Trophoblast cell (in vitro differentiated cells and primary cell): Measurements from ENCODE around the gene GLTP.

Experiments
- DNase-seq, 2 donors: peaks; one replicate each; pipeline ENCODE4 v3.0.0-alpha.2; 2016
- H2AFZ ChIP-seq: 2 replicates; pipeline ENCODE4 v1.6.1; 2013; ENCODE audit warnings: low read length, moderate library complexity, mild to moderate bottlenecking; ENCODE audit not compliant: insufficient read depth, poor library complexity
- H2AK5ac ChIP-seq: 2 replicates; pipeline ENCODE4 v1.6.1; 2013; ENCODE audit warnings: mild to moderate bottlenecking, low read length
- H2BK120ac ChIP-seq: 2 replicates; pipeline ENCODE4 v1.6.1; 2013; ENCODE audit warnings: low read length, mild to moderate bottlenecking, moderate library complexity; ENCODE audit not compliant: insufficient read depth, poor library complexity
- H2BK12ac ChIP-seq: 2 replicates; pipeline ENCODE4 v1.6.1; 2013; ENCODE audit warnings: mild to moderate bottlenecking, low read length, moderate library complexity
- H2BK5ac ChIP-seq: 2 replicates; pipeline ENCODE4 v1.6.1; 2013; ENCODE audit warnings: low read length, low read depth, moderate library complexity, mild to moderate bottlenecking; ENCODE audit not compliant: poor library complexity
- H3K14ac ChIP-seq: 2 replicates; pipeline ENCODE4 v1.6.1; 2013; ENCODE audit warnings: mild to moderate bottlenecking, low read length
- H3K18ac ChIP-seq: 2 replicates; pipeline ENCODE4 v1.6.1; 2013; ENCODE audit warnings: mild to moderate bottlenecking, low read length
- H3K23ac ChIP-seq: 2 replicates; pipeline ENCODE4 v1.6.1; 2013; ENCODE audit warnings: low read length
- H3K27ac ChIP-seq: 2 replicates; pipeline ENCODE4 v1.5.1; 2013; ENCODE audit warnings: low read depth, mild to moderate bottlenecking, inconsistent platforms, low read length, moderate library complexity
- H3K27me3 ChIP-seq: 2 replicates; pipeline ENCODE4 v1.6.1; 2013; ENCODE audit warnings: inconsistent platforms, mild to moderate bottlenecking, low read length, moderate library complexity; ENCODE audit not compliant: insufficient read depth
- H3K36me3 ChIP-seq, 2 experiments: 1 replicate in 1 of 2; 2 replicates in 1 of 2; pipeline ENCODE4 v1.6.1; 2013; ENCODE audit warnings: low read length in 2 of 2, mild to moderate bottlenecking in 2 of 2, moderate library complexity in 1 of 2; ENCODE audit not compliant: insufficient read depth in 2 of 2, control insufficient read depth in 1 of 2
- H3K4ac ChIP-seq: 2 replicates; pipeline ENCODE4 v1.6.1; 2013; ENCODE audit warnings: low read depth, mild to moderate bottlenecking, low read length, moderate library complexity
- H3K4me1 ChIP-seq, 2 experiments: 1 replicate in 1 of 2; 2 replicates in 1 of 2; pipeline ENCODE4 v1.6.1; 2013; ENCODE audit warnings: low read length in 2 of 2, mild to moderate bottlenecking in 2 of 2, moderate library complexity in 1 of 2; ENCODE audit not compliant: insufficient read depth in 2 of 2, control insufficient read depth in 1 of 2
- H3K4me2 ChIP-seq: 2 replicates; pipeline ENCODE4 v1.6.1; 2013; ENCODE audit warnings: inconsistent platforms, mild to moderate bottlenecking, low read length, moderate library complexity
- H3K4me3 ChIP-seq: 2 replicates; pipeline ENCODE4 v1.5.1; 2013; ENCODE audit warnings: mild to moderate bottlenecking, low read depth, low read length, inconsistent platforms
- H3K79me1 ChIP-seq: one replicate; pipeline ENCODE4 v1.6.1; 2013; ENCODE audit warnings: low read length
- H3K79me2 ChIP-seq: 2 replicates; pipeline ENCODE4 v1.6.1; 2013; ENCODE audit warnings: low read length, mild to moderate bottlenecking; ENCODE audit not compliant: control insufficient read depth, insufficient read depth, poor library complexity
- H3K9ac ChIP-seq: 2 replicates; pipeline ENCODE4 v1.6.1; 2013; ENCODE audit warnings: mild to moderate bottlenecking, low read length
- H3K9me3 ChIP-seq: 2 replicates; pipeline ENCODE4 v1.6.1; 2013; ENCODE audit warnings: low read depth, mild to moderate bottlenecking, control low read depth, inconsistent platforms, low read length; ENCODE audit not compliant: insufficient read depth
- H4K12ac ChIP-seq: 2 replicates; pipeline ENCODE4 v1.6.1; 2013; ENCODE audit warnings: low read depth, mild to moderate bottlenecking, low read length, moderate library complexity
- H4K8ac ChIP-seq: 2 replicates; pipeline ENCODE4 v1.6.1; 2013; ENCODE audit warnings: low read depth, mild to moderate bottlenecking, low read length, moderate library complexity
- H4K91ac ChIP-seq: one replicate; pipeline ENCODE4 v1.6.1; 2013; ENCODE audit warnings: low read depth, mild to moderate bottlenecking, low read length, moderate library complexity
- WGBS: extraction: QIAGEN DNeasy Blood & Tissue Kit; methylation state at CpG from one replicate; pipeline ENCODE4 v1.1.7; 2013; ENCODE audit warnings: missing lambda C conversion rate; ENCODE audit not compliant: insufficient read length, insufficient coverage; ENCODE audit errors: extremely low coverage; 5-methylcytosine and 5-hydroxymethylcytosine counted together

GLTP gene

GRCh38 chr12:109926488-109927210 is 46.3 kb upstream of the GLTP start:
- Histone ChIP-seq H3K4me3 (no peak overlapping the region), H3K23ac (no peak overlapping the region), H3K9me3 (no peaks in the 10 kb centered on the region), H3K18ac (no peak overlapping the region), H3K9ac (no peak overlapping the region), H4K91ac (no peak overlapping the region), H4K12ac (no peak overlapping the region), H2BK120ac (no peak overlapping the region), H3K79me2 (no peaks in the 10 kb centered on the region), H2BK5ac (no peak overlapping the region), H3K27me3 (no peaks in the 10 kb centered on the region), H2AFZ (no peak overlapping the region), H2AK5ac (no peak overlapping the region), H3K27ac (no peak overlapping the region), H3K36me3 (peaks cover 14 to 17% of the 10 kb centered on the region in 2 experiments), H3K4me1 (no peaks in the 10 kb centered on the region), H3K4ac (no peak overlapping the region), H2BK12ac (no peak overlapping the region), H3K79me1 (no peaks in the 10 kb centered on the region), H4K8ac (no peak overlapping the region), H3K4me2 (no peak overlapping the region), H3K14ac (no peak overlapping the region)
- no CpG with 5 or more reads among the region's 11 CpGs for WGBS
- DNase-seq = no peak

DNA sequence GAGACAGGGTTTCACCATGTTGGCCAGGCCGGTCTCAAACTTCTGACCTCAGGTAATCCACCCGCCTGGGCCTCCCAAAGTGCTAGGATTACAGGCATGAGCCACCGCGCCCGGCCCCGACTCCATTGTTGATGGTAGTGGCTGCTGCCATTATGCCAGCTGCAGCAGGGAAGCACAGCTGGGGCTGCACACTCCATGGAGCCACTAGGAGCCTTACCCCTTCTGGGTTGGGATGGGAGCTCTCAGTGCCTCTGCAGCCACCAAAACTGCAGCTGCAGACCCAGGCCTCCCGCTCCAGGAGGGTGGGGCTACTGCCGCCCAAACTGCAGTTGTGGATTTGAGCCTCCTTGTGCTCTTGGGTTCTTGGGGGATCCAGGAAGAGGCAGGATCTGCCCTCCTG is 45.7 kb upstream of the GLTP start:
- Histone ChIP-seq H3K27ac (no peak overlapping the region), H4K8ac (no peak overlapping the region), H3K4me2 (no peak overlapping the region), H4K91ac (no peak overlapping the region), H3K23ac (no peak overlapping the region), H2AFZ (no peak overlapping the region), H3K14ac (no peak overlapping the region), H3K79me1 (no peaks in the 10 kb centered on the region), H2BK120ac (no peak overlapping the region), H3K4me1 (no peaks in the 10 kb centered on the region), H4K12ac (no peak overlapping the region), H3K36me3 (peaks cover 9 to 11% of the 10 kb centered on the region in 2 experiments), H2BK12ac (no peak overlapping the region), H3K4ac (no peak overlapping the region), H2AK5ac (no peak overlapping the region), H3K9ac (no peak overlapping the region), H3K4me3 (no peak overlapping the region), H2BK5ac (no peak overlapping the region), H3K18ac (no peak overlapping the region), H3K27me3 (no peaks in the 10 kb centered on the region), H3K9me3 (no peaks in the 10 kb centered on the region), H3K79me2 (no peaks in the 10 kb centered on the region)
- WGBS = no CpG with 5 or more reads among the region's 8 CpGs
- no peak for DNase-seq

DNA sequence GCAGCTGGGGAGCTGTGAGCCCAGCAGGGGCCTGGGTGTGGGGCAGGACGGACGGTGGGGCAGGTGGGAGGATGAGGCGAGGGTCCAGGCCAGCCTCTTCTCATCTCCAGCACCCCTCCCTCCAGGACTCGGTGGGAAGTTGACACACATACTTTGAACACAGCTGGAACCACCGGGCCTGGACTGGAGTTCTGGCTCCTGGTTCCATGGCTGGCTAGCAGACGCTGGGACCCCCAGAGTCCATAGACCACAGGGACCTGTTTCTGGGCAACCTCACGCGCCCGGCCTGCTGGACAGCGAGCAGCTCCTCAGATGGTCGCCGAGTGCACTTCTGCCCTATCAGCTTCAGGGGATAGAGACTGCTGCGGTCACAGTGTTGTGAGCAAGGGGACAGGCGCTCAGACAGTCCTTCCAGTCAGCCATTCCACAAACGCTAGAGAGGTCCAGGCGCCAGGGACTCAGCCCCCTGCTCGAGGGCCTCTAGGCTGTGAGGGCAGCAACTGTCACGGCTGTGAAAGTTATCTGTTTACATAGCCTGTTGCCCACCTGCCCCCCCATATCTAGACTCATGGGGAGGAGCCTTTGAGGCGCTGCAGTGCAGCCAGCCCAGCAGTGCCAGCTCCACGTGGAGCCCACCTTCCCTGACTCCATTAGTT is 45.0 kb upstream of the GLTP start:
- Histone ChIP-seq H3K4me3 (no peak overlapping the region), H4K91ac (no peak overlapping the region), H3K79me2 (no peaks in the 10 kb centered on the region), H3K36me3 (peaks cover 4 to 5% of the 10 kb centered on the region in 2 experiments), H3K9ac (no peak overlapping the region), H3K27me3 (no peaks in the 10 kb centered on the region), H3K4me2 (no peak overlapping the region), H3K18ac (no peak overlapping the region), H3K27ac (no peak overlapping the region), H2AFZ (no peak overlapping the region), H3K4ac (no peak overlapping the region), H4K8ac (no peak overlapping the region), H4K12ac (no peak overlapping the region), H2AK5ac (no peak overlapping the region), H3K23ac (no peak overlapping the region), H2BK120ac (no peak overlapping the region), H2BK5ac (no peak overlapping the region), H3K9me3 (no peaks in the 10 kb centered on the region), H3K4me1 (no peaks in the 10 kb centered on the region), H3K79me1 (no peaks in the 10 kb centered on the region), H3K14ac (no peak overlapping the region), H2BK12ac (no peak overlapping the region)
- WGBS = no CpG with 5 or more reads among the region's 20 CpGs
- no peak for DNase-seq

- Histone ChIP-seq H3K4me1 (no peaks in the 10 kb centered on the region), H2BK12ac (no peak overlapping the region), H3K36me3 (peaks cover 2 to 4% of the 10 kb centered on the region in 2 experiments), H3K18ac (no peak overlapping the region), H3K4ac (no peak overlapping the region), H3K4me3 (no peak overlapping the region), H3K4me2 (no peak overlapping the region), H2AFZ (no peak overlapping the region), H3K9ac (no peak overlapping the region), H3K79me1 (no peaks in the 10 kb centered on the region), H2AK5ac (no peak overlapping the region), H3K79me2 (no peaks in the 10 kb centered on the region), H3K27ac (no peak overlapping the region), H3K23ac (no peak overlapping the region), H3K9me3 (no peaks in the 10 kb centered on the region), H3K27me3 (no peaks in the 10 kb centered on the region), H4K12ac (no peak overlapping the region), H4K8ac (no peak overlapping the region), H2BK120ac (no peak overlapping the region), H3K14ac (no peak overlapping the region), H2BK5ac (no peak overlapping the region), H4K91ac (no peak overlapping the region)
- WGBS = no CpG with 5 or more reads among the region's 17 CpGs
- DNase-seq = no peak
Measured at GRCh38 chr12:109923481-109924245, 43.3 kb upstream of the GLTP start.
